NCI-H2196 (cell line): ENCODE results near the gene PAPPA.

Experiments
- DNase-seq: peaks from one replicate; lab custom pipeline; 2025; ENCODE audit not compliant: unreplicated experiment; lab: John Stamatoyannopoulos, UW

The PAPPA gene

DNA sequence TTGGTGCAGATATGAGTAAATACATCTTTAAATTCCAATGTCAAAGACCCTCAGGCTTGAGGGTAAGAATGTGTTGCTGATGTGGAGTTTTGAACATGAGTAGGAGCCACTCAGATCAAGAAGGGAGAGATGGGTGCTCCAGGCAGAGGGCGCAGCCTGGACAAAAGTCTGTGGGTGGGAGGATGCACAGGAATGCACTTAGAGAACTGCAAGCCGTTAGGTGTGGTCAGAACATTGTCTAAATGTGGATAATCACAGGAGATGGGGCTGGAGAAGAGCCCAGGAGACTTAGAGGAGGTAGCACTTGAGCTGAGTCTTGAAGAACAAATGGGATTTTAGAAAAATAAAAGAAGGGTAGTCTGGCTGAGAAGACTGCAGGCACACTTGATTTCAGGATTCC is 255.5 kb downstream of the PAPPA start:
- no peak for DNase-seq

GRCh38 chr9:116409638-116410037 is 256.0 kb downstream of the PAPPA start:
- DNase-seq, result no peak

GRCh38 chr9:116411506-116411905 is 257.9 kb downstream of the PAPPA start:
- DNase-seq, result no peak

DNA sequence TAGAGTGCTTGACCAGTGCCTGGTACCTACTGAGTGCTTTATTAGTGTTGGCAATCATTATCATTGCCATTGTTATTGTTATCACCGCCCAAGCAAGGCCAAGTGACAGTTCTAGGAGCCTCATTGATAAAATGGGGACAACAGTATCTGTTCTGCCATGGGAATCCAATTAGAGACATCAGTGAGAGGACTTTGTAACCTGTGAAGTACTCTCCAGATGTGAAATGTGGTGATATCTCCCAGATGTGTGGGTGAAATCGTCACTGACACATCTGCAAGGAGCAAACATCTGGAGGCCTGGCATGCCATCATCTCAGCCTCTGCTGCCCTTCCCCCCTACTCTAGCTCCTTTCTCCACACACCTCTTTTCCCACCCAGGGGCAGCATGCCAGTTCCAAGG is 260.8 kb downstream of the PAPPA start:
- DNase-seq, result no peak

GRCh38 chr9:116416421-116416820 is 262.8 kb downstream of the PAPPA start:
- DNase-seq, result no peak

DNA sequence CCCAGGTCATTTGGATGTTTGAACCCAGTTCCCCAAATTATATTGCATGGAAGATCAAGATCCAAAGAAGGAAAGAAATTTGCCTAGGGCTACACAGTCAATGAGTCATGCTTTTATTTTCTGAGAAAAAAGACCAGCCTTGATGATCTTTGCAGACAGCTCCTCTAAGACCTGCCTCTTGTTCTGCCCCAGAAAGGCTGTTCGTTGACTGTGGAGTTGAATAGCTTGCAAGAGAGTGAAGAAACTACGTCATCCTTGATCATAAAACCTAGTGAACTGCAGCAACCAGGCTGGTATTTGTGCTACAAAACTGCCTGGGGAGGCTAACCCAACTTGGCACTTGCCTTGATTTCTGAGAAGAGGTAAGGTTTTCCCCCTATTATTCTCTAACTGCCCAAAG is 263.9 kb downstream of the PAPPA start:
- DNase-seq, result no peak

- DNase-seq, result no peak
Observed at GRCh38 chr9:116419181-116419580, 265.6 kb downstream of the PAPPA start.

DNA sequence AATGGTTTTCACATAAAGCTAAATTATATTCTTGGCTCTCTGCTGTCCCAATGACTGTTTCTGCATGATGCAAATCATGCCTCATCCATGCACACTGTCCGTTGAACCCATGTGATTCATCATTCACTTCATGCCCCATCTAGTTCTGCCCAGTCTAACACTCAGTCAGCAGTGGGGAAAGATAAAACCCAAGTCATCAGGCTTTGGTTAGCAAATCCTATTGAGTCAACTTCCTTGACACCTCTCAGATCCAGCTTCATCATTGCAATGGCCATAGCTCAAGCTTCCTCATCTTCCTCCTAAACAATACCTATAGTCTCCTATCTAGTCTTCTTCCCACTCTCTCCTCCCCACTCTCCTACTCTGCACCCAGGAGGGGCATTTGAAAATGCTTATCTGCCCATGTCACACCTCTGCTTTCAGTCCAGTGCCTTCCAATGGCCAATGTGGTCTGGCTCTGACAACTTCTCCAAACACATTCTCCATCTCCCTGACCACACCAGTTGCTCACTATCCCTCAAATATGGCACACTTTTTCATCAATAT is 267.5 kb downstream of the PAPPA start:
- DNase-seq, result no peak

- DNase-seq, result no peak
Observed at GRCh38 chr9:116422119-116422979, 268.8 kb downstream of the PAPPA start.

DNA sequence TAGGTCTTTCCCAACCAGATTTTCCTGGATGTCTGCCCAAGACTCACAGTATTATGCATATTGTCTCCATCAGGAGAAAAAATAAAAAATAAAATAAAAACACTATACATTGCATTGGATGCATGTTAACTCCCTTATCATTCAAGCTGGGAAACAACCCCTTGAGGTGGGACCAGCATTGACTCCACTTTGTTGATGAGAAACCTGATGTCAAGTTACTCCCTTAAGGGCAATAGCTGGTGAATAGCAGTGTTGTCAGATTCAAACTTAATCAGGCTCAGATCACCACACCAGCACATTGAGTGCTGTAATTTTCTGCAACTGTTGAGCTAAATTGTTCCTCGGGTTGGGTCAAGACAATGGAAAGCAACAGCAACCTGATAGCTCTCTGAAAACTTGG is 269.6 kb downstream of the PAPPA start:
- DNase-seq, result no peak

GRCh38 chr9:116425244-116425643 is 271.7 kb downstream of the PAPPA start:
- no peak for DNase-seq

GRCh38 chr9:116430849-116431248 is 277.3 kb downstream of the PAPPA start:
- DNase-seq, result no peak

DNA sequence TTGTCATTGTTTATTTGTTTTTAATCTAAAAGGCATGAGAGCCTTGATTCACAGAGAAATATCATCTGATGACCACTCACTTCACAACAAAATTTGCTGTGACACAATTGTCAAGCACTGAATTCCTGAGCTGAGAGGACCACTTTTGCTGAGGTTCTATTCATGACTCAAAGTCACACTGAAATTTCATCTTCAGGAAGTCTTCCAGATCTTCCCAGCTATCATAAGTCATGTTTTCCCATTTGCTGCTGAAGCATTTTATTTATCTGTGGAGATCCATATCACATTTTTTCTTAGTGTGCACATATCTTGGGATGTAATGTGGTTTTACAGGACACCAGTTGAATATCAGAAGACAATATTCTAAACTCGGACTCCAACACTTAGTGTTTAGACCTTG is 278.5 kb downstream of the PAPPA start:
- no peak for DNase-seq

GRCh38 chr9:116434314-116434713 is 280.7 kb downstream of the PAPPA start:
- no peak for DNase-seq

DNA sequence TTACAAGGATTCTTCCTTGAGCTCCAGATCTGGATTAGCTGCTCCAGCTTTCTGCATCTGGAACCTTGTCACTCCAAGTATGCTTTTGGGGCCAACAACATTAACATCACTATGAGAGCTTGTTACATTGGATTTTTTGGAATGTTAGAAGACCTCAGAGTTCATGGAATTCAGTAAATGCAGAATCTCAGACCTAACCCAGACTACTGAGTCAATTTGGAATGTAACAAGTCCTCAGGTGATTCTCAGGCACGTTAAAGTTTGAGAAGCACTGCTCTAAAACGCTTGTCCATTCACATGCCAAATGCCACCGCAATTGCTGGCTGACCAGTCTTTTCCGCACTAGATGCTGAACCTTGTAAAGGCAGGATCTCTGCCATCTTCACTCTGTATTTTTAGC is 282.1 kb downstream of the PAPPA start:
- no peak for DNase-seq

DNA sequence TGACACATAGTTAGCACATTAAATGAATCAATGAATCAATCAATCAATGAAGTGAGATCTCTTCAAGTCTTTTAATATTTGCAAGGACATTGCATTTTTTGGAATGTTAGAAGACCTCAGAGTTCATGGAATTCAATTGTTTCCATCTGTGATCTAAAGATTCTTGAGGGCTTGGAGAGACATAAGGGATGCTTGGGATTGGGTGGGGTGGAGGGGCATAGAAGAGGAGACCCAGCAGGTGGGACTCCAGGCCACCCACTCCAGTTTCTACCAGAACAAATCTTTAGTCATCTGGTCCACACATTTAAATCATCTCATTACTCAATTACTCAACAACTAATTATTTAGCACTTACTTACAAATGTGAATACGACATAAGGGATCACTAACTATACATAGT is 282.5 kb downstream of the PAPPA start:
- no peak for DNase-seq

- no peak for DNase-seq
Observed at GRCh38 chr9:116437411-116438370, 284.1 kb downstream of the PAPPA start.

GRCh38 chr9:116442528-116442927 is 288.9 kb downstream of the PAPPA start:
- no peak for DNase-seq

DNA sequence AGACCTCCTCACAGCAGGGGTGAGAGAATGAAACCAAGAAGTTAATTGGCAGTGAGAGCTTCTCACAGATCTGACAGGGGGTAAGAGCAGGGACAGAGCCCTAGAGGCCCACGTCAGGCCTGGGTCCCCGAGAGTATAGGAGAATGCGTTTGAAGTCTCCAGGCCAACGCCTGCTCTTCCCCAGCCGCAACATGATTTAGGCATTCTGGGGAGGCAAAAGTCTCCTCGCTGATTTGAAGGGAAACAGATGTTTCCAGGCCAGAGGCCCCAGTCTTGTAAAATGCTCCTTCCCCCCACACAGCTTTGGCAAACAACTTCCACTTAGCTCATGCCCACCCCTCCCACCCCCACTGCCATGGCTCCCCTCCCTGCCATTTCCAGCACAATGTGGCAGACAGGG is 294.3 kb downstream of the PAPPA start:
- no peak for DNase-seq

- no peak for DNase-seq
Observed at GRCh38 chr9:116448431-116448830, 294.8 kb downstream of the PAPPA start.

DNA sequence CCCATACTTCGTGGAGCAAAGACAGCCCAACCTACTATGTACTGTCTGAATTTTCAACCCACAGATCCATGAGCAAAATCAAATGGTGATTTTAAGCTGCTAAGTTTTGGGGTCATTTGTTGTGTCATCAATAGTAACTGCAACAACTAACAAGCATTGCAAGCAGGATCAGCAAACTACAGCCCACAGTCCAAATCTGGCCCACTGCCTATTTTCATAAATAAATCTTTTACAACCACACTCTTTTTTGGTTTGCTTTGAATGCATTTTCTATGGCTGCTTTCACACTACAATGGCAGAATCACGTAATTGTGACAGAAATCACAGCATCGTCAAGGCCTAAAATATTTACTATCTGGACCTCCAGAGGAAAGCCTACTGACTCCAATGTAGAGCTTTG is 296.4 kb downstream of the PAPPA start:
- DNase-seq, result no peak
